Stimulated activated CD8-positive, alpha-beta memory T cell treated with anti-CD3 and anti-CD28 coated beads, Interleukin-15, amount 100 ng/mL, for 1 hour (primary cell): ENCODE results near the gene CCDC8.
"Not testable (repeated sequence)": the region's sequence is repeated elsewhere in the genome, so short reads cannot be mapped to it uniquely, and the experiment has no call there.

ENCODE experiments used
- DNase-seq: peaks from one replicate; pipeline ENCODE4 v3.0.0-alpha.2; 2020; ENCODE audit warnings: low read depth

CCDC8 gene, protein sequence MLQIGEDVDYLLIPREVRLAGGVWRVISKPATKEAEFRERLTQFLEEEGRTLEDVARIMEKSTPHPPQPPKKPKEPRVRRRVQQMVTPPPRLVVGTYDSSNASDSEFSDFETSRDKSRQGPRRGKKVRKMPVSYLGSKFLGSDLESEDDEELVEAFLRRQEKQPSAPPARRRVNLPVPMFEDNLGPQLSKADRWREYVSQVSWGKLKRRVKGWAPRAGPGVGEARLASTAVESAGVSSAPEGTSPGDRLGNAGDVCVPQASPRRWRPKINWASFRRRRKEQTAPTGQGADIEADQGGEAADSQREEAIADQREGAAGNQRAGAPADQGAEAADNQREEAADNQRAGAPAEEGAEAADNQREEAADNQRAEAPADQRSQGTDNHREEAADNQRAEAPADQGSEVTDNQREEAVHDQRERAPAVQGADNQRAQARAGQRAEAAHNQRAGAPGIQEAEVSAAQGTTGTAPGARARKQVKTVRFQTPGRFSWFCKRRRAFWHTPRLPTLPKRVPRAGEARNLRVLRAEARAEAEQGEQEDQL

GRCh38 chr19:46413262-46414031 lies at the start of gene CCDC8:
Gene CCDC8, minus strand, starts transcription at chr19:46413564. Its CDS starts 754 bp downstream, at chr19:46412810.
- DNase-seq = no peak

- DNase-seq = no peak
These were observed 48.2 kb upstream of the CCDC8 start for GRCh38 chr19:46461537-46461936.

GRCh38 chr19:46460981-46461380 lies 47.6 kb upstream of the CCDC8 start:
- DNase-seq = no peak

DNA sequence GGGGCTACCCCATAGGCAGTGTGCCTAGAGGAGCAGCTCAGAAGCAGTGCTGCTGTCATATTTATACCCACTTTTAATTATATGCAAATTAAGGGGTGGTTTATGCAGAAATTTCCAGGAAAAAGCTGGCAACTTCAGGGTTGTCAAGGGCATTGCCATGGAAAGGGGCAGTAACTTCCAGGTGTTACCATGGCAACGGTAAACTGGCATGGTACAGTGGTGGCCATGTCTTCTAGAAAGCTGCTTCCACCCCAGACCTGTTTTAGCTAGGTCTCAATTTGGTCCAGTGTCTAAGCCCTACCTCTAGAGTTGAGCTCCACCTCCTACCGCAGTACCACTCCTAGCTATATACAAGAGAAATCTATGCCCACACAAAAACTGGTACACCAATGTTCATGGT lies 46.7 kb upstream of the CCDC8 start:
- no peak for DNase-seq

DNA sequence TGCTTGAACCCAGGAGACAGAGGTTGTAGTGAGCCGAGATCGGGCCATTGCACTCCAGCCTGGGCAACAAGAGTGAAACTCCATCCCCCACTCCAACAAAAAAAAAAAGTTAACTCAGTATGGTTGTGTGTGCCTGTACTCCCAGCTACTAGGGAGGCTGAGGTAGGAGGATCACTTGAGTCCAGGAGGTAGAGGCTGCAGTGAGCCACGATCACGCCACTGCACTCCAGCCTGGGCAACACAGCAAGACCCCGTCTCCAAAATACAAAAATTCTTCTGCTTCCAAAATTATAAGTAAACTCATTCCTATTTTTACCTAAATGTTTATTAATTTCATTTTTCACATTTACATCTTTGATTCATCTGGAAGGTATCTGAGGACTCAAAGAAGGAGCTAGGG lies 43.6 kb upstream of the CCDC8 start:
- no peak for DNase-seq

- DNase-seq = no peak
These were observed 40.9 kb upstream of the CCDC8 start for GRCh38 chr19:46454244-46454643.

- DNase-seq = no peak
These were observed 40.3 kb upstream of the CCDC8 start for GRCh38 chr19:46453661-46454060.

GRCh38 chr19:46452186-46452585 lies 38.8 kb upstream of the CCDC8 start:
- no peak for DNase-seq

DNA sequence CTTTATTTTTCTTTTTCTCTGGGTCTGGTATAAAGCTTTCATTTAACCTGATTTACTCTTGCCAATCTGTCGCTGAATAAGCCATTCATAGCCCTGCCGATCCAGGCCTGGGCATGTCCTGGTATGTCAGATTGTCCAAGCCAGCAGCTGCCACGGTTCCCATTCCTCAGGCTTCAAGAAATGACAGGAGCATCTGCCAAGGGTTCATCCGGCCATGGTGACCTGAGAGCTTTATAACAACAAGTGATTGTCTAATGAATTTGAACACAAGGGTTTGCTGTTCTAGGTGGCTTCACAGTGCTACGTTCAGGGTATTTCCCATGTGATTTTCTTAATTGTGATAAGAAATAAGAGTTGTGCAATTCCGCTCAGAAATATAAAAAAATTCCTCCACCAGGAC lies 38.0 kb upstream of the CCDC8 start:
- no peak for DNase-seq

DNA sequence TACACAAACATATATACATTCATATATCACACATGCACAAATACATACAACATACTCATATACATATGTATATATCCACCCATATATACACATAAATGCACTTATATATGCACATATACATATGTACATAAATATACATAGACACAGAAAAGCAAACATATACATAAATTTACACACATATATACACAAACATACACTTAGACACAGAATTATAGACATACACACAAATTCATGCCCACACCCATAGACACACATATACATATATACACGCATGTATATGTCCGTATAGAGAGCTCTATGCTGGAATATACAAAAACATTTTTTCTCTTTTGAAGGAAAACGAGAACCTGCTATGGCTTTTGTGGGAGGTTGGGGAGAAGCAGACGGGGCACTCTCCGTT lies 37.4 kb upstream of the CCDC8 start:
- DNase-seq = no peak

- no peak for DNase-seq
These were observed 35.9 kb upstream of the CCDC8 start for GRCh38 chr19:46449228-46449627.

GRCh38 chr19:46448601-46449000 lies 35.2 kb upstream of the CCDC8 start:
- no peak for DNase-seq

DNA sequence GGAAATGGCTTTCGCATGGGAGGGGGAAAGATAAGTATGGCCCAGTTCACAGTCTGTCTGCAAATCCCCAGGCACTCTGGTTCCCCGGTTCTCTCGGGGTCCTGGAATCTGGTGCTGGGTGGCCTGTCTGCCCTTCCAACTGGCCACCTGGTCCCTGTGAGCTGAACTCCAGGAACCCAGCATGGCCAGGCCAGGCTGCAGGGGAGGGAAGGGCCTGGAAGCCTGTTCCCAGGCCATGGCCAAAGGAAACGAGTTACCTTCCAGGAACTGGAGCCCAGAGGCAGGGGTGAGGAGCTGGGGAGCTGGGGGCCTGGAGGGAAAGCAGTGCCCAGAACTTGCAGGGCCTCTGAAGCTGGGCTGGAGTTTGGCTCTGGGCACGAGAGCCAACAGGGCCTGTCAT lies 34.5 kb upstream of the CCDC8 start:
- no peak for DNase-seq

GRCh38 chr19:46447006-46447405 lies 33.6 kb upstream of the CCDC8 start:
- DNase-seq = no peak

DNA sequence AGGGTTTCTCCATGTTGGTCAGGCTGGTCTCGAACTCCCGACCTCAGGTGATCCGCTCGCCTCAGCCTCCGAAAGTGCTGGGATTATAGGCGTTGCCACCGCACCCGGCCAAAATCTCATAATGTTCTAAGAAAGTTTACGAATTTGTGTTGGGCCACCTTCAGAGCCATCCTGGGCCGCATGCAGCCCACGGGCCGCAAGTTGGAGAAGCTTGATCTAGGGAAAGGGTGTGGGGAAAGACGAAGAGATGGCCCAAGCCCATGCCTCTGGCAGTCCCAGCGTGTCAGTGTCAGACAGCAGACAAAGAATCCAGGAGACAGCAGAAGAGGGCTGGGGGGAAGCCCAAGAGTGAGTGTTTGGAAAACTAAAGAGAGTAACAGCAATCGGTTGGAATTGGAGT lies 32.7 kb upstream of the CCDC8 start:
- DNase-seq = no peak

- DNase-seq = no peak
These were observed 29.6 kb upstream of the CCDC8 start for GRCh38 chr19:46442808-46443450.

DNA sequence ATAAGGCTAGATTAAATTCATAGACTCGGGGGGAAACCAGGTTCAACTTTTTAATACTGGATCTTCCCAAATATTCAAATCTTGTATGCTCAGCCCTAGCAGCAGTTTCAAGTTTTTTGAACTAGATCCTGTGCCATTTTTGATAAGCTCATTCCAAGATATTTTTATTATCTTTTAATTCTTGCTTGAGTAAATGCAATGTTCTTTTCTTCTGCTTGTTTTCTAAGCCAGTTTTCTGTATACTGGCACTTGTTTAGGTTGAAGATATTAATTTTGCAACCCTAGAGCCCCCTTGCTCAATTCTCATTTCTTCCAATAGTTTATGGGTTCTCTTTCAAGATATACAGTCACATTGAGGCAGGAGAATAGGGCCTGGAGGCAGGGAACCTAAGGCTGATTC lies 28.5 kb upstream of the CCDC8 start:
- no peak for DNase-seq

- DNase-seq = not testable (repeated sequence)
These were observed 22.3 kb upstream of the CCDC8 start for GRCh38 chr19:46435689-46436088.

- no peak for DNase-seq
These were observed 21.6 kb upstream of the CCDC8 start for GRCh38 chr19:46435009-46435408.

- not testable (repeated sequence) for DNase-seq
These were observed 20.1 kb upstream of the CCDC8 start for GRCh38 chr19:46433470-46433869.

DNA sequence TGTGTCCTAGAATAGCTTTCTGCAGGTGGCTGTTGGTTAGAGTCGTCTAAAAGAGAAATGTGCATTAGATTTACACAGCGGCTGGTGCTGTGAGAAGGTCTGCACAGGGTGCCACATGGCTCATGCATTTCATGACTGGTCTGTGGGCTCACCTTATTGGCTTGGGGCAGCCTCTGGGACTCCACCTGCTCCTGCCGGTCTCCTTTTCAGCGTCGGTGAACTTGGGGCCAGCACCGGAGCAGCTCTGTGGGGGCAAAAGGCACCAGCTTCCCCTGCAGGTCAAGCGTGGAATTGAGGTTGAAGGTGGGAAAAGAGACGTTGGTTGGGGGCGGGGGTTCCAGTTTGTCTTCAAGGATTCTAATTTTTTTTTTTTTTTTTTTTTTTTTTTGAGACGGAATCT lies 18.5 kb upstream of the CCDC8 start:
- no peak for DNase-seq

GRCh38 chr19:46429999-46430398 lies 16.6 kb upstream of the CCDC8 start:
- DNase-seq = no peak
